SK-N-SH treated with all-trans-retinoic acid at 6 μM for 48 hours (cell line): ENCODE data around the gene CSTF2.

Source experiments
- ATAC-seq: fragments of 200-7000 bp; cut with Tn5 transposase; 3 replicates; pipeline ENCODE4 v1.9.1; 2020; ENCODE audit warnings: mild to moderate bottlenecking, moderate library complexity
- ARNTL ChIP-seq: fragments of 450-650 bp; formaldehyde crosslinking; IDR thresholded peaks from 2 replicates; pipeline ENCODE4 v1.5.0; 2020; ENCODE audit warnings: low read depth, mild to moderate bottlenecking, moderate library complexity, borderline replicate concordance
- BACH2 ChIP-seq: fragments of 250-450 bp; sonication (Bioruptor Pico); IDR thresholded peaks from 2 replicates; pipeline ENCODE4 v1.9.0; 2021; ENCODE audit warnings: mild to moderate bottlenecking, borderline replicate concordance
- CSDC2 ChIP-seq: fragments of 250-450 bp; sonication (Bioruptor Pico); IDR thresholded peaks from 2 replicates; pipeline ENCODE4 v1.5.0; 2020; ENCODE audit warnings: mild to moderate bottlenecking, moderate library complexity
- CSRNP3 ChIP-seq: fragments of 250-450 bp; sonication (Bioruptor Pico); IDR thresholded peaks from 2 replicates; pipeline ENCODE4 v1.5.1; 2021; ENCODE audit warnings: mild to moderate bottlenecking, moderate library complexity
- ESRRG ChIP-seq: fragments of 250-450 bp; sonication (Bioruptor Pico); IDR thresholded peaks from 2 replicates; pipeline ENCODE4 v1.6.1; 2021; ENCODE audit warnings: mild to moderate bottlenecking
- ISL1 ChIP-seq: fragments of 250-450 bp; sonication (Bioruptor Pico); IDR thresholded peaks from 2 replicates; pipeline ENCODE4 v2.1.2; 2022; ENCODE audit warnings: mild to moderate bottlenecking, moderate library complexity
- OSR1 ChIP-seq: fragments of 250-450 bp; sonication (Bioruptor Pico); IDR thresholded peaks from 2 replicates; pipeline ENCODE4 v1.8.0; 2022; ENCODE audit warnings: moderate library complexity, mild to moderate bottlenecking, inconsistent platforms
- PPARA ChIP-seq: fragments of 250-450 bp; sonication (Bioruptor Pico); IDR thresholded peaks from 2 replicates; pipeline ENCODE4 v1.5.0; 2020; ENCODE audit warnings: mild to moderate bottlenecking, borderline replicate concordance
- SNAI2 ChIP-seq: fragments of 250-450 bp; sonication (Bioruptor Pico); IDR thresholded peaks from 2 replicates; pipeline ENCODE4 v1.5.0; 2020; ENCODE audit warnings: mild to moderate bottlenecking, moderate library complexity
- TCF4 ChIP-seq: fragments of 250-450 bp; sonication (Bioruptor Pico); IDR thresholded peaks from 2 replicates; pipeline ENCODE4 v1.8.0; 2021; ENCODE audit warnings: mild to moderate bottlenecking, moderate library complexity, borderline replicate concordance
- TOX ChIP-seq: fragments of 250-450 bp; sonication (Bioruptor Pico); IDR thresholded peaks from 2 replicates; pipeline ENCODE4 v1.8.0; 2021; ENCODE audit warnings: mild to moderate bottlenecking, moderate library complexity, borderline replicate concordance
- TSHZ2 ChIP-seq: fragments of 250-450 bp; sonication (Bioruptor Pico); IDR thresholded peaks from 2 replicates; pipeline ENCODE4 v1.5.0; 2020; ENCODE audit warnings: mild to moderate bottlenecking, moderate library complexity
- ZC3H10 ChIP-seq: fragments of 250-450 bp; sonication (Bioruptor Pico); IDR thresholded peaks from 2 replicates; pipeline ENCODE4 v1.5.1; 2021; ENCODE audit warnings: mild to moderate bottlenecking, moderate library complexity
- ZFP3 ChIP-seq: fragments of 250-450 bp; sonication (Bioruptor Pico); IDR thresholded peaks from 2 replicates; pipeline ENCODE4 v1.5.0; 2020; ENCODE audit warnings: mild to moderate bottlenecking, moderate library complexity
- ZFP30 ChIP-seq: fragments of 450-650 bp; formaldehyde crosslinking; IDR thresholded peaks from 2 replicates; pipeline ENCODE4 v1.5.0; 2022; ENCODE audit warnings: mild to moderate bottlenecking, moderate library complexity
- ZNF565 ChIP-seq: fragments of 450-650 bp; formaldehyde crosslinking; conservative IDR thresholded peaks from 2 replicates; pipeline ENCODE4 v1.5.0; 2020; ENCODE audit warnings: low read depth, mild to moderate bottlenecking, moderate library complexity
- ZNF70 ChIP-seq: fragments of 450-650 bp; formaldehyde crosslinking; IDR thresholded peaks from 2 replicates; pipeline ENCODE4 v1.5.0; 2020; ENCODE audit warnings: mild to moderate bottlenecking, moderate library complexity
- ZNF8 ChIP-seq: fragments of 450-650 bp; formaldehyde crosslinking; IDR thresholded peaks from 2 replicates; pipeline ENCODE4 v1.5.0; 2020; ENCODE audit warnings: mild to moderate bottlenecking, moderate library complexity
- TF ChIP-seq, protein P1 (sequence below): fragments of 250-450 bp; sonication (Bioruptor Pico); IDR thresholded peaks from 2 replicates; pipeline ENCODE4 v1.8.0; 2021; ENCODE audit warnings: low read depth, mild to moderate bottlenecking, moderate library complexity, borderline replicate concordance
- TF ChIP-seq, protein P2 (sequence below): fragments of 250-450 bp; sonication (Bioruptor Pico); IDR thresholded peaks from 2 replicates; pipeline ENCODE4 v1.5.1; 2020; ENCODE audit warnings: low read depth, mild to moderate bottlenecking, moderate library complexity

The CSTF2 gene

GRCh38 chrX:100829730-100830129, 9.5 kb downstream of the CSTF2 start (continued):
- TF ChIP-seq CSDC2 (CRISPR knock-in tag): no peak
- no peak for TF ChIP-seq OSR1
- TF ChIP-seq SNAI2 (CRISPR knock-in tag): no peak

GRCh38 chrX:100830143-100830542, 10.0 kb downstream of the CSTF2 start:
- no peak for ATAC-seq
- TF ChIP-seq ZNF8 (CRISPR knock-in tag): no peak
- TF ChIP-seq, protein P1, sequence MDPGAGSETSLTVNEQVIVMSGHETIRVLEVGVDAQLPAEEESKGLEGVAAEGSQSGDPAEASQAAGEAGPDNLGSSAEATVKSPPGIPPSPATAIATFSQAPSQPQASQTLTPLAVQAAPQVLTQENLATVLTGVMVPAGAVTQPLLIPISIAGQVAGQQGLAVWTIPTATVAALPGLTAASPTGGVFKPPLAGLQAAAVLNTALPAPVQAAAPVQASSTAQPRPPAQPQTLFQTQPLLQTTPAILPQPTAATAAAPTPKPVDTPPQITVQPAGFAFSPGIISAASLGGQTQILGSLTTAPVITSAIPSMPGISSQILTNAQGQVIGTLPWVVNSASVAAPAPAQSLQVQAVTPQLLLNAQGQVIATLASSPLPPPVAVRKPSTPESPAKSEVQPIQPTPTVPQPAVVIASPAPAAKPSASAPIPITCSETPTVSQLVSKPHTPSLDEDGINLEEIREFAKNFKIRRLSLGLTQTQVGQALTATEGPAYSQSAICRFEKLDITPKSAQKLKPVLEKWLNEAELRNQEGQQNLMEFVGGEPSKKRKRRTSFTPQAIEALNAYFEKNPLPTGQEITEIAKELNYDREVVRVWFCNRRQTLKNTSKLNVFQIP (CRISPR knock-in tag): no peak
- no peak for TF ChIP-seq TCF4 (CRISPR knock-in tag)
- no peak for TF ChIP-seq ESRRG (CRISPR knock-in tag)
- no peak for TF ChIP-seq PPARA
- TF ChIP-seq ZFP30 (CRISPR knock-in tag): no peak
- TF ChIP-seq, protein P2, sequence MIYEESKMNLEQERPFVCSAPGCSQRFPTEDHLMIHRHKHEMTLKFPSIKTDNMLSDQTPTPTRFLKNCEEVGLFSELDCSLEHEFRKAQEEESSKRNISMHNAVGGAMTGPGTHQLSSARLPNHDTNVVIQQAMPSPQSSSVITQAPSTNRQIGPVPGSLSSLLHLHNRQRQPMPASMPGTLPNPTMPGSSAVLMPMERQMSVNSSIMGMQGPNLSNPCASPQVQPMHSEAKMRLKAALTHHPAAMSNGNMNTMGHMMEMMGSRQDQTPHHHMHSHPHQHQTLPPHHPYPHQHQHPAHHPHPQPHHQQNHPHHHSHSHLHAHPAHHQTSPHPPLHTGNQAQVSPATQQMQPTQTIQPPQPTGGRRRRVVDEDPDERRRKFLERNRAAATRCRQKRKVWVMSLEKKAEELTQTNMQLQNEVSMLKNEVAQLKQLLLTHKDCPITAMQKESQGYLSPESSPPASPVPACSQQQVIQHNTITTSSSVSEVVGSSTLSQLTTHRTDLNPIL (CRISPR knock-in tag): no peak
- no peak for TF ChIP-seq ZNF70 (CRISPR knock-in tag)
- no peak for TF ChIP-seq TSHZ2
- no peak for TF ChIP-seq CSRNP3 (CRISPR knock-in tag)

- ATAC-seq: no peak
- TF ChIP-seq ISL1 (CRISPR knock-in tag) (no peak), SNAI2 (CRISPR knock-in tag) (no peak), TOX (CRISPR knock-in tag) (no peak), ZNF565 (CRISPR knock-in tag) (no peak), PPARA (no peak), TCF4 (CRISPR knock-in tag) (no peak), ESRRG (CRISPR knock-in tag) (no peak), ZNF70 (CRISPR knock-in tag) (no peak), OSR1 (no peak), CSRNP3 (CRISPR knock-in tag) (no peak), ZFP3 (CRISPR knock-in tag) (no peak), ARNTL (CRISPR knock-in tag) (no peak), BACH2 (CRISPR knock-in tag) (no peak), ZC3H10 (CRISPR knock-in tag) (no peak), ZNF8 (CRISPR knock-in tag) (no peak), ZFP30 (CRISPR knock-in tag) (no peak)
- TF ChIP-seq, protein P2 (CRISPR knock-in tag): no peak
- TF ChIP-seq, protein P1 (CRISPR knock-in tag): no peak
These were observed 10.4 kb downstream of the CSTF2 start for GRCh38 chrX:100830547-100830946.
